HepG2 (cell line): Measurements from ENCODE around the gene STX5. TPM values are rescaled to one million over a fixed set of nuclear protein-coding genes. Genes with fewer than 3 reads are reported as not detected.
A peak's percentile ranks its signal among the peaks of the same experiment; 100 is the strongest.

Source experiments
- GPN1 ChIP-seq: sonication (generic); formaldehyde crosslinking; IDR thresholded peaks from 2 replicates; pipeline ENCODE4 v1.5.1; 2020; ENCODE audit warnings: missing genetic modification reagents, borderline replicate concordance
- HIVEP1 ChIP-seq: sonication (generic); formaldehyde crosslinking; IDR thresholded peaks from 2 replicates; pipeline ENCODE4 v1.4.0; 2020; ENCODE audit warnings: mild to moderate bottlenecking, missing genetic modification reagents
- MEIS1 ChIP-seq: sonication (generic); formaldehyde crosslinking; IDR thresholded peaks from 2 replicates; pipeline ENCODE4 v1.9.0; 2021; ENCODE audit warnings: mild to moderate bottlenecking, missing genetic modification reagents, moderate library complexity, borderline replicate concordance
- PITX1 ChIP-seq: sonication (generic); formaldehyde crosslinking; IDR thresholded peaks from 2 replicates; pipeline ENCODE4 v1.5.1; 2020; ENCODE audit warnings: mild to moderate bottlenecking, missing genetic modification reagents
- RFX5 ChIP-seq: IDR thresholded peaks from 2 replicates; pipeline ENCODE4 v1.6.1; 2011; ENCODE audit warnings: low read depth, low read length, improper control_type of control experiment
- U2AF2 ChIP-seq: fragments of 200-400 bp; formaldehyde crosslinking; IDR thresholded peaks from 2 replicates; pipeline ENCODE4 v1.6.1; 2017; ENCODE audit warnings: low read depth, mild to moderate bottlenecking, low read length
- ZNF10 ChIP-seq: sonication (generic); formaldehyde crosslinking; IDR thresholded peaks from 2 replicates; pipeline ENCODE4 v1.4.0; 2020; ENCODE audit warnings: mild to moderate bottlenecking, low read depth, missing genetic modification reagents, borderline replicate concordance
- ZNF235 ChIP-seq: sonication (generic); formaldehyde crosslinking; IDR thresholded peaks from 2 replicates; pipeline ENCODE4 v1.8.1; 2023; ENCODE audit warnings: mild to moderate bottlenecking, missing genetic modification reagents, borderline replicate concordance
- ZNF280B ChIP-seq: sonication (generic); formaldehyde crosslinking; IDR thresholded peaks from 2 replicates; pipeline ENCODE4 v1.5.0; 2020; ENCODE audit warnings: missing genetic modification reagents, mild to moderate bottlenecking, borderline replicate concordance
- ZNF343 ChIP-seq: sonication (generic); formaldehyde crosslinking; IDR thresholded peaks from 2 replicates; pipeline ENCODE4 v1.4.0; 2020; ENCODE audit warnings: mild to moderate bottlenecking, missing genetic modification reagents
- ZNF350 ChIP-seq: sonication (generic); formaldehyde crosslinking; IDR thresholded peaks from 2 replicates; pipeline ENCODE4 v1.4.0; 2020; ENCODE audit warnings: mild to moderate bottlenecking, low read depth, missing genetic modification reagents, borderline replicate concordance
- ZNF788 ChIP-seq: sonication (generic); formaldehyde crosslinking; IDR thresholded peaks from 2 replicates; pipeline ENCODE4 v1.5.0; 2020; ENCODE audit warnings: mild to moderate bottlenecking, missing genetic modification reagents, borderline replicate concordance
- polyA plus RNA-seq, 8 experiments: library from polyadenylated mRNA; depleted of rRNA in 3 of 8; stranded (reverse) in 7 of 8; unstranded in 1 of 8; fragments of >200 nt; fragmentation: Illumina TruSeq in 4 of 8; extraction: Trizol in 4 of 8; gene quantifications; 2 replicates each; pipeline versions ENCODE4 v1.2.1 to v1.2.3, GENCODE V29; 2011 to 2016; ENCODE audit warnings: low read depth in 4 of 8, missing spikeins in 1 of 8, mixed read lengths in 1 of 8; ENCODE audit not compliant: insufficient read depth in 1 of 8
- total RNA-seq, 5 experiments: library from RNA; depleted of rRNA; stranded (reverse); fragments of >200 nt; fragmentation: Illumina TruSeq; extraction: Trizol; gene quantifications; 2 replicates each; pipeline ENCODE4 v1.2.3, GENCODE V29; 2016; ENCODE audit warnings: low read depth in 1 of 5
- TF ChIP-seq, protein P1 (sequence below), 2 experiments: fragments of 450-650 bp in 1 of 2; sonication (generic) in 1 of 2; formaldehyde crosslinking; IDR thresholded peaks; 2 replicates each; pipeline versions ENCODE4 v1.5.0 to v1.8.0; 2020 to 2022; ENCODE audit warnings: mild to moderate bottlenecking in 1 of 2, missing genetic modification reagents in 1 of 2
- TF ChIP-seq, protein P2 (sequence below): sonication (generic); formaldehyde crosslinking; IDR thresholded peaks from 2 replicates; pipeline ENCODE4 v1.4.0; 2020; ENCODE audit warnings: missing genetic modification reagents
- TF ChIP-seq, protein P3 (sequence below): sonication (generic); formaldehyde crosslinking; IDR thresholded peaks from 2 replicates; pipeline ENCODE4 v1.8.0; 2022; ENCODE audit warnings: mild to moderate bottlenecking, missing genetic modification reagents; ENCODE audit not compliant: insufficient replicate concordance

STX5 gene
- total and polyA plus RNA-seq, 2 of the 13 experiments (the other 11 are each of a cell fraction or from before 2014, with no cell fraction given), result 26.9 to 30.0 TPM

- TF ChIP-seq ZNF350, result peak; percentile 84
- peak; percentile 52 for TF ChIP-seq ZNF280B (CRISPR knock-in tag)
- TF ChIP-seq, protein P1, sequence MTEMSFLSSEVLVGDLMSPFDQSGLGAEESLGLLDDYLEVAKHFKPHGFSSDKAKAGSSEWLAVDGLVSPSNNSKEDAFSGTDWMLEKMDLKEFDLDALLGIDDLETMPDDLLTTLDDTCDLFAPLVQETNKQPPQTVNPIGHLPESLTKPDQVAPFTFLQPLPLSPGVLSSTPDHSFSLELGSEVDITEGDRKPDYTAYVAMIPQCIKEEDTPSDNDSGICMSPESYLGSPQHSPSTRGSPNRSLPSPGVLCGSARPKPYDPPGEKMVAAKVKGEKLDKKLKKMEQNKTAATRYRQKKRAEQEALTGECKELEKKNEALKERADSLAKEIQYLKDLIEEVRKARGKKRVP (CRISPR knock-in tag; IDR thresholded peaks at IDR 0.05), result peak in 1 of 2 experiments; percentile 71; a peak in 2 of 4 replicates
- TF ChIP-seq ZNF235 (CRISPR knock-in tag), result 0 out of 2 replicates have a peak, but pooled peaks have one; percentile 33
- TF ChIP-seq ZNF10 (CRISPR knock-in tag), result no peak
- TF ChIP-seq, protein P2, sequence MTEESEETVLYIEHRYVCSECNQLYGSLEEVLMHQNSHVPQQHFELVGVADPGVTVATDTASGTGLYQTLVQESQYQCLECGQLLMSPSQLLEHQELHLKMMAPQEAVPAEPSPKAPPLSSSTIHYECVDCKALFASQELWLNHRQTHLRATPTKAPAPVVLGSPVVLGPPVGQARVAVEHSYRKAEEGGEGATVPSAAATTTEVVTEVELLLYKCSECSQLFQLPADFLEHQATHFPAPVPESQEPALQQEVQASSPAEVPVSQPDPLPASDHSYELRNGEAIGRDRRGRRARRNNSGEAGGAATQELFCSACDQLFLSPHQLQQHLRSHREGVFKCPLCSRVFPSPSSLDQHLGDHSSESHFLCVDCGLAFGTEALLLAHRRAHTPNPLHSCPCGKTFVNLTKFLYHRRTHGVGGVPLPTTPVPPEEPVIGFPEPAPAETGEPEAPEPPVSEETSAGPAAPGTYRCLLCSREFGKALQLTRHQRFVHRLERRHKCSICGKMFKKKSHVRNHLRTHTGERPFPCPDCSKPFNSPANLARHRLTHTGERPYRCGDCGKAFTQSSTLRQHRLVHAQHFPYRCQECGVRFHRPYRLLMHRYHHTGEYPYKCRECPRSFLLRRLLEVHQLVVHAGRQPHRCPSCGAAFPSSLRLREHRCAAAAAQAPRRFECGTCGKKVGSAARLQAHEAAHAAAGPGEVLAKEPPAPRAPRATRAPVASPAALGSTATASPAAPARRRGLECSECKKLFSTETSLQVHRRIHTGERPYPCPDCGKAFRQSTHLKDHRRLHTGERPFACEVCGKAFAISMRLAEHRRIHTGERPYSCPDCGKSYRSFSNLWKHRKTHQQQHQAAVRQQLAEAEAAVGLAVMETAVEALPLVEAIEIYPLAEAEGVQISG (CRISPR knock-in tag), result peak; percentile 98
- TF ChIP-seq ZNF788, result peak; percentile 82; the same call in 1 of the 2 replicates
- TF ChIP-seq RFX5, result no peak; the same call in 1 of the 2 replicates
- TF ChIP-seq ZNF343 (CRISPR knock-in tag), result peak; percentile 58; the same call in 1 of the 2 replicates
- peak; percentile 92 for TF ChIP-seq U2AF2
- TF ChIP-seq MEIS1 (CRISPR knock-in tag), result no peak; the same call in 1 of the 2 replicates
- TF ChIP-seq PITX1 (CRISPR knock-in tag), result peak; percentile 66; the same call in 1 of the 2 replicates
- TF ChIP-seq HIVEP1 (CRISPR knock-in tag), result peak; percentile 38; the same call in 1 of the 2 replicates
- TF ChIP-seq, protein P3, sequence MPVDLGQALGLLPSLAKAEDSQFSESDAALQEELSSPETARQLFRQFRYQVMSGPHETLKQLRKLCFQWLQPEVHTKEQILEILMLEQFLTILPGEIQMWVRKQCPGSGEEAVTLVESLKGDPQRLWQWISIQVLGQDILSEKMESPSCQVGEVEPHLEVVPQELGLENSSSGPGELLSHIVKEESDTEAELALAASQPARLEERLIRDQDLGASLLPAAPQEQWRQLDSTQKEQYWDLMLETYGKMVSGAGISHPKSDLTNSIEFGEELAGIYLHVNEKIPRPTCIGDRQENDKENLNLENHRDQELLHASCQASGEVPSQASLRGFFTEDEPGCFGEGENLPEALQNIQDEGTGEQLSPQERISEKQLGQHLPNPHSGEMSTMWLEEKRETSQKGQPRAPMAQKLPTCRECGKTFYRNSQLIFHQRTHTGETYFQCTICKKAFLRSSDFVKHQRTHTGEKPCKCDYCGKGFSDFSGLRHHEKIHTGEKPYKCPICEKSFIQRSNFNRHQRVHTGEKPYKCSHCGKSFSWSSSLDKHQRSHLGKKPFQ, result no peak
- TF ChIP-seq GPN1 (CRISPR knock-in tag), result peak; percentile 51; the same call in 1 of the 2 replicates
Observed at GRCh38 chr11:62880803-62881578, 49.1 kb upstream of the STX5 start, which contains the start of gene SLC3A2 (continued).
